HepG2 (cell line): ENCODE data around the gene SLBP. TPM values are rescaled to one million over a fixed set of nuclear protein-coding genes. Genes with fewer than 3 reads are reported as not detected.
A peak's percentile ranks its signal among the peaks of the same experiment; 100 is the strongest.

Experiments used
- ARNT ChIP-seq: fragments of 450-650 bp; IDR thresholded peaks from 2 replicates; pipeline ENCODE4 v1.6.1; 2017
- FOXP1 ChIP-seq, 2 experiments: fragments of 450-650 bp in 1 of 2; IDR thresholded peaks; 2 replicates each; pipeline ENCODE4 v1.6.1; 2017 to 2018; ENCODE audit warnings: antibody characterized with exemption in 1 of 2
- HNF4G ChIP-seq, 2 experiments: sonication (generic) in 1 of 2; formaldehyde crosslinking in 1 of 2; IDR thresholded peaks; 2 replicates each; pipeline versions ENCODE4 v1.4.0 to v1.6.1; 2011 to 2020; ENCODE audit warnings: borderline replicate concordance in 2 of 2, low read depth in 2 of 2, mild to moderate bottlenecking in 2 of 2, low read length in 1 of 2, missing genetic modification reagents in 1 of 2, moderate library complexity in 1 of 2
- MAFF ChIP-seq: IDR thresholded peaks from 2 replicates; pipeline ENCODE4 v1.6.1; 2011; ENCODE audit warnings: low read depth, low read length, improper control_type of control experiment
- PLRG1 ChIP-seq: fragments of 450-650 bp; conservative IDR thresholded peaks from 2 replicates; pipeline ENCODE4 v1.6.1; 2016
- SMYD3 ChIP-seq: sonication (generic); formaldehyde crosslinking; IDR thresholded peaks from 2 replicates; pipeline ENCODE4 v1.8.1; 2023; ENCODE audit warnings: mild to moderate bottlenecking, missing genetic modification reagents
- SNAPC2 ChIP-seq: sonication (generic); formaldehyde crosslinking; IDR thresholded peaks from 2 replicates; pipeline ENCODE4 v1.8.1; 2022; ENCODE audit warnings: mild to moderate bottlenecking, missing genetic modification reagents
- THAP7 ChIP-seq: sonication (generic); formaldehyde crosslinking; IDR thresholded peaks from 2 replicates; pipeline ENCODE4 v1.8.1; 2023; ENCODE audit warnings: mild to moderate bottlenecking, missing genetic modification reagents
- YEATS2 ChIP-seq: sonication (generic); formaldehyde crosslinking; IDR thresholded peaks from 2 replicates; pipeline ENCODE4 v1.4.0; 2020; ENCODE audit warnings: missing genetic modification reagents, borderline replicate concordance
- ZBTB39 ChIP-seq: sonication (generic); formaldehyde crosslinking; IDR thresholded peaks from 2 replicates; pipeline ENCODE4 v1.5.0; 2020; ENCODE audit warnings: missing genetic modification reagents
- ZBTB42 ChIP-seq: sonication (generic); formaldehyde crosslinking; IDR thresholded peaks from 2 replicates; pipeline ENCODE4 v1.5.0; 2020; ENCODE audit warnings: mild to moderate bottlenecking, missing genetic modification reagents
- ZFP62 ChIP-seq: sonication (generic); formaldehyde crosslinking; IDR thresholded peaks from 2 replicates; pipeline ENCODE4 v1.4.0; 2020; ENCODE audit warnings: missing genetic modification reagents
- ZNF33A ChIP-seq: sonication (generic); formaldehyde crosslinking; IDR thresholded peaks from 2 replicates; pipeline ENCODE4 v1.5.1; 2020; ENCODE audit warnings: missing genetic modification reagents, mild to moderate bottlenecking, moderate library complexity, borderline replicate concordance
- ZNF567 ChIP-seq: sonication (generic); formaldehyde crosslinking; IDR thresholded peaks from 2 replicates; pipeline ENCODE4 v1.8.1; 2023; ENCODE audit warnings: mild to moderate bottlenecking, missing genetic modification reagents, borderline replicate concordance
- ZNF570 ChIP-seq: sonication (generic); formaldehyde crosslinking; IDR thresholded peaks from 2 replicates; pipeline ENCODE4 v1.4.0; 2020; ENCODE audit warnings: mild to moderate bottlenecking, missing genetic modification reagents, borderline replicate concordance
- ZNF792 ChIP-seq: IDR thresholded peaks from 2 replicates; pipeline ENCODE4 v1.6.1; 2016
- ZXDC ChIP-seq: sonication (generic); formaldehyde crosslinking; IDR thresholded peaks from 2 replicates; pipeline ENCODE4 v1.5.0; 2020; ENCODE audit warnings: mild to moderate bottlenecking, missing genetic modification reagents
- polyA plus RNA-seq, 8 experiments: library from polyadenylated mRNA; depleted of rRNA in 3 of 8; stranded (reverse) in 7 of 8; unstranded in 1 of 8; fragments of >200 nt; fragmentation: Illumina TruSeq in 4 of 8; extraction: Trizol in 4 of 8; gene quantifications; 2 replicates each; pipeline versions ENCODE4 v1.2.1 to v1.2.3, GENCODE V29; 2011 to 2016; ENCODE audit warnings: low read depth in 4 of 8, missing spikeins in 1 of 8, mixed read lengths in 1 of 8; ENCODE audit not compliant: insufficient read depth in 1 of 8
- total RNA-seq, 5 experiments: library from RNA; depleted of rRNA; stranded (reverse); fragments of >200 nt; fragmentation: Illumina TruSeq; extraction: Trizol; gene quantifications; 2 replicates each; pipeline ENCODE4 v1.2.3, GENCODE V29; 2016; ENCODE audit warnings: low read depth in 1 of 5
- TF ChIP-seq, protein P1 (sequence below): sonication (generic); formaldehyde crosslinking; IDR thresholded peaks from 2 replicates; pipeline ENCODE4 v1.8.1; 2023; ENCODE audit warnings: mild to moderate bottlenecking, missing genetic modification reagents
- TF ChIP-seq, protein P2 (sequence below): IDR thresholded peaks from 2 replicates; pipeline ENCODE4 v1.6.1; 2016; ENCODE audit warnings: missing genetic modification reagents, missing compliant biosample characterization

SLBP gene
- total and polyA plus RNA-seq, 2 of the 13 experiments (the other 11 are each of a cell fraction or from before 2014, with no cell fraction given) = 43.9 to 104 TPM

GRCh38 chr4:1712216-1713002 lies at the start of gene SLBP (continued):
- TF ChIP-seq ZXDC (CRISPR knock-in tag) (peak; percentile 84), MAFF (no peak), ARNT (no peak), ZNF567 (no peak), THAP7 (CRISPR knock-in tag) (peak; percentile 95; the same call in 1 of the 2 replicates), HNF4G (IDR thresholded peaks at IDR 0.05; ENCODE audit: borderline replicate concordance, low read depth, low read length) (peak; percentile 3; the same call in 1 of the 2 replicates), HNF4G (CRISPR knock-in tag; IDR thresholded peaks at IDR 0.05; ENCODE audit: borderline replicate concordance, low read depth) (no peak; the same call in 1 of the 2 replicates), ZNF570 (CRISPR knock-in tag) (peak; percentile 90; the same call in 1 of the 2 replicates), ZBTB39 (CRISPR knock-in tag) (no peak), ZFP62 (CRISPR knock-in tag) (no peak), SMYD3 (CRISPR knock-in tag) (peak; percentile 98), FOXP1 (IDR thresholded peaks at IDR 0.05) (no peak), FOXP1 (CRISPR knock-in tag; IDR thresholded peaks at IDR 0.05) (no peak), ZNF792 (CRISPR knock-in tag) (peak; percentile 98), ZNF33A (CRISPR knock-in tag) (no peak), SNAPC2 (peak; percentile 95), YEATS2 (CRISPR knock-in tag) (peak; percentile 95), PLRG1 (no peak), ZBTB42 (peak; percentile 97)
- TF ChIP-seq, protein P1, sequence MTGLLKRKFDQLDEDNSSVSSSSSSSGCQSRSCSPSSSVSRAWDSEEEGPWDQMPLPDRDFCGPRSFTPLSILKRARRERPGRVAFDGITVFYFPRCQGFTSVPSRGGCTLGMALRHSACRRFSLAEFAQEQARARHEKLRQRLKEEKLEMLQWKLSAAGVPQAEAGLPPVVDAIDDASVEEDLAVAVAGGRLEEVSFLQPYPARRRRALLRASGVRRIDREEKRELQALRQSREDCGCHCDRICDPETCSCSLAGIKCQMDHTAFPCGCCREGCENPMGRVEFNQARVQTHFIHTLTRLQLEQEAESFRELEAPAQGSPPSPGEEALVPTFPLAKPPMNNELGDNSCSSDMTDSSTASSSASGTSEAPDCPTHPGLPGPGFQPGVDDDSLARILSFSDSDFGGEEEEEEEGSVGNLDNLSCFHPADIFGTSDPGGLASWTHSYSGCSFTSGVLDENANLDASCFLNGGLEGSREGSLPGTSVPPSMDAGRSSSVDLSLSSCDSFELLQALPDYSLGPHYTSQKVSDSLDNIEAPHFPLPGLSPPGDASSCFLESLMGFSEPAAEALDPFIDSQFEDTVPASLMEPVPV (CRISPR knock-in tag) = peak; percentile 99
- TF ChIP-seq, protein P2, sequence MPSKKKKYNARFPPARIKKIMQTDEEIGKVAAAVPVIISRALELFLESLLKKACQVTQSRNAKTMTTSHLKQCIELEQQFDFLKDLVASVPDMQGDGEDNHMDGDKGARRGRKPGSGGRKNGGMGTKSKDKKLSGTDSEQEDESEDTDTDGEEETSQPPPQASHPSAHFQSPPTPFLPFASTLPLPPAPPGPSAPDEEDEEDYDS (CRISPR knock-in tag) = peak; percentile 89
